Tibial nerve (tissue), 4 donors: ENCODE measurements around the gene CCL8. TPM values are rescaled to one million over a fixed set of nuclear protein-coding genes. Genes with fewer than 3 reads are reported as not detected.

Experiments used
- DNase-seq, 2 donors: peaks; one replicate each; pipeline ENCODE4 v3.0.0-alpha.2; 2019; ENCODE audit warnings: low spot score in 2 of 2
- H3K27ac ChIP-seq, 4 donors: fragments of 200-600 bp; sonication (generic) in 3 of 4; one replicate each; pipeline ENCODE4 v1.5.1; 2017 to 2019; ENCODE audit warnings: mild to moderate bottlenecking in 1 of 4
- H3K27me3 ChIP-seq, 2 donors: fragments of 200-600 bp; sonication (generic) in 1 of 2; one replicate each; pipeline versions ENCODE4 v1.5.1 to v1.6.0; 2017 to 2019
- H3K36me3 ChIP-seq, 3 donors: fragments of 200-600 bp; sonication (generic); one replicate each; pipeline ENCODE4 v1.5.1; 2018 to 2019
- H3K4me1 ChIP-seq, 4 donors: fragments of 200-600 bp; sonication (generic) in 3 of 4; one replicate each; pipeline ENCODE4 v1.5.1; 2017 to 2019
- H3K4me3 ChIP-seq, 4 donors: fragments of 200-600 bp; sonication (generic) in 3 of 4; one replicate each; pipeline ENCODE4 v1.5.1; 2017 to 2019; ENCODE audit warnings: mild to moderate bottlenecking in 1 of 4, moderate library complexity in 1 of 4
- H3K9me3 ChIP-seq, 4 donors: fragments of 200-600 bp; sonication (generic) in 3 of 4; one replicate each; pipeline ENCODE4 v1.5.1; 2017 to 2019
- CTCF ChIP-seq, 5 experiments: fragments of 200-600 bp in 3 of 5; fragments of 450-650 bp in 2 of 5; sonication (generic) in 3 of 5; IDR thresholded peaks; one replicate each; pipeline ENCODE4 v1.5.1; 2016 to 2019; ENCODE audit warnings: antibody characterized with exemption in 5 of 5, mild to moderate bottlenecking in 3 of 5, moderate library complexity in 2 of 5
- EP300 ChIP-seq, 2 donors: sonication (generic); formaldehyde crosslinking; IDR thresholded peaks; one replicate each; pipeline ENCODE4 v1.6.1; 2017; ENCODE audit warnings: antibody characterized with exemption in 2 of 2, mild to moderate bottlenecking in 1 of 2
- POLR2A ChIP-seq, 2 donors: fragments of 450-650 bp; IDR thresholded peaks; one replicate each; pipeline ENCODE4 v1.6.1; 2017; ENCODE audit warnings: antibody characterized with exemption in 2 of 2, mild to moderate bottlenecking in 2 of 2, moderate library complexity in 2 of 2
- WGBS, 2 donors: methylation state at CpG; one replicate each; pipeline ENCODE4 v1.1.5; 2018; 5-methylcytosine and 5-hydroxymethylcytosine counted together
- total RNA-seq, 4 donors: library from RNA; depleted of rRNA; stranded (reverse); fragments of >200 nt; gene quantifications; one replicate each; pipeline ENCODE4 v1.1.0, GENCODE V29; 2016

The CCL8 gene
- total RNA-seq = not detected

GRCh38 chr17:34319039-34319483, at the start of gene CCL8:
TSS of gene CCL8 (plus strand) at chr17:34319435. CDS start at chr17:34319502, 67 bp downstream.
- WGBS, 2 donors = 0 to 14% methylated on average over 2 of the region's 2 CpGs
- Histone ChIP-seq H3K9me3 (peaks cover 0 to under 1% (median 0%) of the 10 kb centered on the region in 4 donors), H3K4me1 (peaks cover 0 to 34% (median 9%) of the 10 kb centered on the region in 4 donors), H3K27ac (peak within 1 kb of the TSS in 2 of 4 donors; percentile 52 to 63), H3K27me3 (no peaks in the 10 kb centered on the region), H3K4me3 (no peak within 1 kb of the TSS), H3K36me3 (no peaks in the 10 kb centered on the region)
- DNase-seq = no peak
- TF ChIP-seq CTCF (IDR thresholded peaks at IDR 0.05) (no peak), EP300 (IDR thresholded peaks at IDR 0.05) (peak in 1 of 2 donors; percentile 14)

- WGBS, 2 donors = 47 to 48% methylated on average over 1 of the region's 1 CpG
- Histone ChIP-seq H3K9me3 (no peaks in the 10 kb centered on the region), H3K27ac (no peak within 1 kb of the TSS), H3K36me3 (no peaks in the 10 kb centered on the region), H3K4me3 (no peak within 1 kb of the TSS), H3K27me3 (no peaks in the 10 kb centered on the region), H3K4me1 (no peaks in the 10 kb centered on the region)
- no peak for DNase-seq
- TF ChIP-seq CTCF (IDR thresholded peaks at IDR 0.05) (no peak), POLR2A (IDR thresholded peaks at IDR 0.05) (no peak), EP300 (IDR thresholded peaks at IDR 0.05) (no peak)
These were observed 49.3 kb upstream of the CCL8 start, which contains the start of gene CCL7 for GRCh38 chr17:34269969-34270368. TSS of gene CCL7 (plus strand) at chr17:34270221. CDS start at chr17:34270291, 70 bp downstream.

- Histone ChIP-seq H3K36me3 (no peaks in the 10 kb centered on the region), H3K27ac (no peak overlapping the region), H3K27me3 (no peaks in the 10 kb centered on the region), H3K9me3 (no peaks in the 10 kb centered on the region), H3K4me3 (no peak overlapping the region), H3K4me1 (no peaks in the 10 kb centered on the region)
- no peak for DNase-seq
- 8 to 15% methylated on average over 1 of the region's 1 CpG for WGBS, 2 donors
- TF ChIP-seq POLR2A (IDR thresholded peaks at IDR 0.05) = no peak
These were observed 43.4 kb upstream of the CCL8 start for GRCh38 chr17:34275881-34276280.

- WGBS, 2 donors = 66 to 75% methylated on average over 4 of the region's 4 CpGs
- TF ChIP-seq POLR2A (IDR thresholded peaks at IDR 0.05) = no peak
- no peak for TF ChIP-seq CTCF (IDR thresholded peaks at IDR 0.05)
- TF ChIP-seq EP300 (IDR thresholded peaks at IDR 0.05) = no peak
- no peaks in the 10 kb centered on the region for H3K9me3 ChIP-seq
These were observed 42.4 kb upstream of the CCL8 start for GRCh38 chr17:34276826-34277225.

GRCh38 chr17:34283571-34283970, 35.7 kb upstream of the CCL8 start:
- Histone ChIP-seq H3K9me3 (no peaks in the 10 kb centered on the region), H3K4me1 (no peaks in the 10 kb centered on the region), H3K36me3 (no peaks in the 10 kb centered on the region), H3K27me3 (no peaks in the 10 kb centered on the region), H3K4me3 (no peak overlapping the region), H3K27ac (no peak overlapping the region)
- 64% methylated on average over 6 of the region's 6 CpGs for WGBS, 2 donors
- DNase-seq = no peak
- no peak for TF ChIP-seq CTCF (IDR thresholded peaks at IDR 0.05)
- TF ChIP-seq POLR2A (IDR thresholded peaks at IDR 0.05) = no peak
- no peak for TF ChIP-seq EP300 (IDR thresholded peaks at IDR 0.05)

More at GRCh38 chr17:34276826-34277225, 42.4 kb upstream of the CCL8 start:
- Histone ChIP-seq H3K4me1 (no peaks in the 10 kb centered on the region), H3K4me3 (no peak overlapping the region), H3K27me3 (no peaks in the 10 kb centered on the region), H3K36me3 (no peaks in the 10 kb centered on the region), H3K27ac (no peak overlapping the region)
- no peak for DNase-seq
